K562 (cell line): ENCODE data around the gene YOD1. TPM values are rescaled to one million over a fixed set of nuclear protein-coding genes. Genes with fewer than 3 reads are reported as not detected.

Source experiments
- ETS2 ChIP-seq: IDR thresholded peaks from 2 replicates; pipeline ENCODE4 v1.6.1; 2016; ENCODE audit warnings: borderline replicate concordance, missing genetic modification characterization, mild to moderate bottlenecking, moderate library complexity, missing compliant biosample characterization; ENCODE audit not compliant: poor library complexity, severe bottlenecking
- HMBOX1 ChIP-seq: sonication (generic); IDR thresholded peaks from 2 replicates; pipeline ENCODE4 v1.6.1; 2016
- MEF2D ChIP-seq: conservative IDR thresholded peaks from 2 replicates; pipeline ENCODE4 v1.6.1; 2016; ENCODE audit warnings: low read depth, missing genetic modification characterization, missing compliant biosample characterization
- NBN ChIP-seq: fragments of 450-650 bp; IDR thresholded peaks from 2 replicates; pipeline ENCODE4 v1.6.1; 2016; ENCODE audit warnings: low read depth, mild to moderate bottlenecking
- NFE2 ChIP-seq: IDR thresholded peaks from 2 replicates; pipeline ENCODE4 v1.6.1; 2014; ENCODE audit warnings: antibody characterized with exemption, low read depth
- POLR2AphosphoS2 ChIP-seq: IDR thresholded peaks from 2 replicates; pipeline ENCODE4 v1.6.1; 2012; ENCODE audit warnings: low read length, improper control_type of control experiment
- RBFOX2 ChIP-seq: fragments of 200-400 bp; formaldehyde crosslinking; IDR thresholded peaks from 2 replicates; pipeline ENCODE4 v1.6.1; 2017; ENCODE audit warnings: low read depth, mild to moderate bottlenecking, low read length, moderate library complexity
- RBM25 ChIP-seq: fragments of 200-400 bp; formaldehyde crosslinking; IDR thresholded peaks from 2 replicates; pipeline ENCODE4 v1.6.1; 2018; ENCODE audit warnings: low read length, low read depth, moderate library complexity; ENCODE audit not compliant: severe bottlenecking
- REST ChIP-seq, 2 experiments: fragments of 450-650 bp; formaldehyde crosslinking in 1 of 2; IDR thresholded peaks; 2 replicates each; pipeline versions ENCODE4 v1.4.0 to v1.6.1; 2014 to 2020; ENCODE audit warnings: mild to moderate bottlenecking in 2 of 2, borderline replicate concordance in 1 of 2, low read depth in 1 of 2
- SP2 ChIP-seq: IDR thresholded peaks from 2 replicates; pipeline ENCODE4 v1.6.1; 2011; ENCODE audit warnings: mild to moderate bottlenecking, low read depth, low read length, moderate library complexity; ENCODE audit not compliant: poor library complexity, severe bottlenecking; ENCODE audit errors: extremely low read depth
- TAL1 ChIP-seq: fragments of 450-650 bp; IDR thresholded peaks from 2 replicates; pipeline ENCODE4 v1.6.1; 2016; ENCODE audit warnings: mild to moderate bottlenecking
- TCF15 ChIP-seq: fragments of 250-450 bp; sonication (Bioruptor Pico); IDR thresholded peaks from 2 replicates; pipeline ENCODE4 v1.8.0; 2022; ENCODE audit warnings: moderate library complexity, mild to moderate bottlenecking, inconsistent platforms
- ZBTB1 ChIP-seq: sonication (generic); formaldehyde crosslinking; IDR thresholded peaks from 2 replicates; pipeline ENCODE4 v1.8.1; 2023; ENCODE audit warnings: missing genetic modification reagents, low read depth, mild to moderate bottlenecking, borderline replicate concordance
- ZNF239 ChIP-seq: fragments of 250-450 bp; sonication (Bioruptor Pico); IDR thresholded peaks from 2 replicates; pipeline ENCODE4 v1.4.0; 2020; ENCODE audit warnings: mild to moderate bottlenecking
- ZNF311 ChIP-seq: fragments of 250-450 bp; sonication (Bioruptor Pico); IDR thresholded peaks from 2 replicates; pipeline ENCODE4 v1.4.0; 2020; ENCODE audit warnings: mild to moderate bottlenecking, moderate library complexity
- polyA plus RNA-seq, 8 experiments: library from polyadenylated mRNA; depleted of rRNA in 4 of 8; stranded (reverse) in 5 of 8; unstranded in 3 of 8; fragments of >200 nt; fragmentation: Nextera tagmentation in 2 of 8; fragmentation: Illumina TruSeq in 1 of 8; extraction: Ambion mirVana in 2 of 8; extraction: Trizol in 1 of 8; gene quantifications; 2 replicates each; pipeline versions ENCODE4 v1.2.1 to v1.2.3, GENCODE V29; 2011 to 2014; ENCODE audit warnings: inconsistent platforms in 1 of 8, missing spikeins in 1 of 8
- total RNA-seq, 7 experiments: library from RNA; depleted of rRNA in 6 of 7; stranded (reverse); fragments of >200 nt in 6 of 7; fragmentation: Illumina TruSeq in 2 of 7; extraction: Trizol in 2 of 7; gene quantifications; 2 replicates each; pipeline versions ENCODE4 v1.2.1 to v1.2.3, GENCODE V29; 2011 to 2021; ENCODE audit warnings: low replicate concordance in 1 of 7

Gene YOD1
- total and polyA plus RNA-seq, 9 of the 15 experiments (the other 6 are each of a cell fraction or from before 2014, with no cell fraction given), result 18.2 to 78.1 (median 46.9) TPM

GRCh38 chr1:207032528-207033017 is 18.4 kb downstream of the YOD1 start, which contains the start of gene C1orf116 (continued):
- TF ChIP-seq MEF2D (no peak), REST (IDR thresholded peaks at IDR 0.05; ENCODE audit: borderline replicate concordance) (no peak), REST (CRISPR knock-in tag; IDR thresholded peaks at IDR 0.05; ENCODE audit: low read depth) (no peak), ETS2 (tag) (no peak), ZNF239 (CRISPR knock-in tag) (no peak), TCF15 (CRISPR knock-in tag) (no peak), RBM25 (no peak), TAL1 (no peak), HMBOX1 (0 out of 2 replicates have a peak, but pooled peaks have one; percentile 12), RBFOX2 (no peak), ZNF311 (CRISPR knock-in tag) (no peak), NFE2 (peak; percentile 70), SP2 (no peak), POLR2AphosphoS2 (no peak), ZBTB1 (no peak), NBN (peak; percentile 55; the same call in 1 of the 2 replicates)
